NCI-H187 (cell line): ENCODE measurements around the gene TEDC1.

ENCODE experiments used
- DNase-seq, 2 experiments: peaks; one replicate each; lab custom pipeline; 2025; lab: John Stamatoyannopoulos, UW

The TEDC1 gene

DNA sequence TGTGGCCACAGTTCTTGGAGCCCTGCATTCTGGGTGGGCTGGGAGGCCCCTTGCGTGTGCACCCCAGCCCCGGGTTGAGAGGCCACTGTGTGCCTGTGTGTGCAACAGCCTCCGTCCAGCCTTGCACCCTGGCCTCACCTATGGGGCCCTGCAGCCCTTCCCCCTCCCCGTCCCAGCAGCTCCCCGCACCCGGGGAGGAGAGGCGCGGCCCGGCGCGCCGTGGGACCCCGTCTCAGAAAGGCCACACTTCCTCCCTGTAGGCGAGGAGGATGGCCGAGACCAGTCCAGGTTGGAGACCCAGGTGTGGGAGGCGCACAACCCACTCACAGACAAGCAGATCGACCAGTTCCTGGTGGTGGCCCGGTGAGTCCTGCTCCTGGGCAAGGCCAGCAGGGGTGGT lies 33.0 kb upstream of the TEDC1 start:
- no peak for DNase-seq

DNA sequence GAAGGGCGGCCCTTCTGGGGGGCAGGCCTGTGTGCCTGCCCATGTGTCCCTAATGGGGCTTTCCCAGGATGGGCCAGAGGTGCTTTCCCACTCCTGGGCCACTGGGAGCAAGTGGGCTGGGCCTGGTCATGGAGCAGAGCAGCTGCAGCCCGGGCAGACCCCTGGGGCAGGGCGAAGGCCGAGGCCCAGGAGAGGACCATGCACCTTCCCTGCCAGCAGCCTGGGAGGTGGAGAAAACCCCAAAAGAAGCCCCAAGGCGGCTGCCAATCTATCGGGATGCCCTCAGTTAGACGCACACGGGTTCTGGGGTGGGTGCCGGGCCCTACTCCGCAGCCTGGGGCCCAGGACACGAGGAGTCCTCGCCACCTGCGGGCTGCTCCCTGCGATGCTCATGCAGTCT lies 32.5 kb upstream of the TEDC1 start:
- no peak for DNase-seq

DNA sequence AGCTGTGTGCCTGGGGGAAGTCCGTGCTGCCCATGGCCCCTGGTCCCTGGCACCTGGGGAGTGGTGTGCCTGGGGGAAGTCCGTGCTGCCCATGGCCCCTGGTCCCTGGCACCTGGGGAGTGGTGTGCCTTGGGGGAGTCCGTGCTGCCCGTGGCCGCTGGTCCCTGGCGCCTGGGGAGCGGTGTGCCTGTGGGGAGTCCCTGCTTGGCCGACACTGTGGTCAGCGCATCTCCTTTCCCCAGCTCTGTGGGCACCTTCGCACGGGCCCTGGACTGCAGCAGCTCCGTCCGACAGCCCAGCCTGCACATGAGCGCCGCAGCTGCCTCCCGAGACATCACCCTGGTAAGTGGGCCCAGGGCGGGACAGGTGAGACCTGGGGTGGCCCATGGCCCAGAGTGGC lies 30.9 kb upstream of the TEDC1 start:
- DNase-seq = no peak

DNA sequence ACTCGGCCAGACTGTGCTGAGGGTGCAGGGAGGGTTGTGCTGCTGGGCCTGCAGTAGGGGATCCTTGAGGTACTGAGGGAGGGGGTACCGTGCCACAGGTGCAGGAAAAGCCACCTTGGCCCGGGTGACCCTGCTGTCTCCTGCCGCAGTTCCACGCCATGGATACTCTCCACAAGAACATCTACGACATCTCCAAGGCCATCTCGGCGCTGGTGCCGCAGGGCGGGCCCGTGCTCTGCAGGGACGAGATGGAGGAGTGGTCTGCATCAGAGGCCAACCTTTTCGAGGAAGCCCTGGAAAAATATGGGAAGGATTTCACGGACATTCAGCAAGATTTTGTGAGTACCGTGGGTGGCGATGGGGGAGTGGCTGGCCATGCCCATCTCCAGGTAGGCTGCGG lies 30.4 kb upstream of the TEDC1 start:
- DNase-seq = no peak

DNA sequence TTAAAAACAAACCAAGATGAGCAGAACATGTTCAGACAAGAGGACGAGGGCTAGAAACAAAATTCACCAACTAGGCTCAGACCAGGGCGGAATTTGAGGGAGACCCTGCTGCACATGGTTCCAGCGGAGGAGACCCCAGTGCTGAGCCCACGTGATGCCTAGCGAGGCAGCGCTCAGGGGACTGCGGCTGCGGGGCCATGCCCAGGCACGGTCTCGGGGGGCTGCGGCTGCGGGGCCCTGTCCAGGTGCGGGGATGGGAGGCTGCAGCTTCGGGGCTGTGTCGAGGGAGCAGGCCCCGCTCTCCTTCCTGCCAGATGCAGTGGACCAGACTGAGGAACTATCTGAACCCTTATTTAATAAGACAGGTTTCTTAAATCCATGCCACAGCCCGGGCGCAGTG lies 29.1 kb upstream of the TEDC1 start:
- DNase-seq = no peak

DNA sequence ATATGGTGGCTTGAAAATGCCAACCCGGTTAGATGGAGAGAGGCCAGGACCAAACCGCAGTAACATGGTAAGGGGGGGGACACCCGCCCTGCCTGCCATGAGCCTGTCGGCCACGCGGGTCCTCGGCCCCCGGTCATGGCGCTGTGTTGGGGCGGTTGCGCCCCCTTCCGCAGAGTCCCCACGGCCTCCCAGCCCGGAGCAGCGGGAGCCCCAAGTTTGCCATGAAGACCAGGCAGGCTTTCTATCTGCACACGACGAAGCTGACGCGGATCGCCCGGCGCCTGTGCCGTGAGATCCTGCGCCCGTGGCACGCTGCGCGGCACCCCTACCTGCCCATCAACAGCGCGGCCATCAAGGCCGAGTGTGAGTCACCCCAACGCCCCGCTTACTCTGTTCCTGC lies 26.5 kb upstream of the TEDC1 start:
- no peak for DNase-seq

DNA sequence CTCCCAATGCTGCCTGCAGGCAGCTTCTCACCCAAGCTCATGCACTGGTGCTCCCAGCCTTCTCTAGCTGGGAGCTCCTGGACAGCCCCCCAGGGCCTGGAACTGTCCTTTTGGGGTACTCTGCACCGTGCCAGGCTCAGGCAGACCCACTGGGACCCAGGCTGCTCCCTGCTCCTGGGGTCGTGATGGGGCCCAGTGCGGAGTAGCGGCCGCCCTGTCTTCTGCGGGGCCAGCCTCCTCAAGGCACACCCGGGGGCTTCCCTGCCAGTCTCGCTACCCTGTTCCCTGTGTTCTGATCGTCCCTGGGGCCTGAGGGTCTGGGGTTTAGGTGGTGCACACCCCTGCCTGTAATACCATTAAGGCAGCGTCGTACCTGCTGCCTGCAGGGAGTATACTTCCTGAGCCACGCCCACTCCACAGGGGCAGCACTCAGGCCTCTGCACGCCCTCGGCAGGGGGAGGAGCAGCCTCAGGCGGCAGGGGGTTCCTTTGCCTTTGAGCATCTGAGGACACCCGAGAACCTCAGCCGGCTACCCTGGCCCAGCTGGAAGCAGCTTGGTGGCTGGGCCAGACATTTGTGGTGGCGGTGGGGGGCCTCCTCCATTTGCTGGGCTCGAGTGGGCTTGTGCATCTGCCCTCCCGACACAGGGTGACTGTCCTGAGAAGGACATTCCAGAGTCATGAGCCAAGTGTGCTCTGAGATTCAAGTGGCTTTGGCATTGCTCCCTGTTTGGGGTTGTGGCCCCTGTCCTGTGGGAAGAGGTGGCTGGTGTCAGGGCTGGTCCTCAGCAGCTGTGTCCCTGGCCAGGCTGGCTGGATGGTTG lies 25.6 kb upstream of the TEDC1 start:
- no peak for DNase-seq

DNA sequence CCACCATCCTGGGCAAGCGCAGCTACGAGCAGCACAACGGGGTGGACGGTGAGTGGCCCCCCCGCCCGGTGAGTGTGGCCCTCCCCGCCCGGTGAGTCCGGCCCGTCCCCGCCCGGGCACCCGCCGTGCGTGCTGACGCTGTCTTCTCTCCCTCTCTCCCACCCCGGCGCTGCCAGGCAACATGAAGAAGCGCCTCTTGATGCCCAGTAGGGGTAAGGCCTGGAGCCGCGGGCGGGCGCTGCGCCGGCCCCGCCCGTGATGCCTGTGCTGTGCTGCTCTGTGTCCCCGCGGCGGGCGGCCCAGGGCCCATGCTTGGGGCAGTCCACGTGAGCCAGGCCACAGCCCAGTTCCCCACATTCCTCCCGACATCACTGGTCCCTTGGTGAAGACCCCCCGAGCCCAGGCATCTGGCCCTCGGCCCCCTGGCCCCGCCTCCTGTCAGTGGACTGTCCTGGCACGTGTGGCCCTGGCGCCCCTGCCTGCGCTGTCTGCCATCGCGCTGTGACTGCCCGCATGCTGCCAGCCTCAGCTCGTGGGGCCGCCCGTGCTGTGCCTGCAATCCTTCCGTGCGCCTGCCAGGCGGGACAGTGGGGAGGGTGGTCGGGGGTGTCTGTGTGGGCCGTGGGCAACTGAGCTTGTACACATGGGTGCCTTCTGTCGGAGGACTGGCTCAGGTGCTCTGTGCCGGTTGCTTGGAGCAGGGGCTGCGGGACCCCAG lies 24.4 kb upstream of the TEDC1 start:
- DNase-seq = no peak

DNA sequence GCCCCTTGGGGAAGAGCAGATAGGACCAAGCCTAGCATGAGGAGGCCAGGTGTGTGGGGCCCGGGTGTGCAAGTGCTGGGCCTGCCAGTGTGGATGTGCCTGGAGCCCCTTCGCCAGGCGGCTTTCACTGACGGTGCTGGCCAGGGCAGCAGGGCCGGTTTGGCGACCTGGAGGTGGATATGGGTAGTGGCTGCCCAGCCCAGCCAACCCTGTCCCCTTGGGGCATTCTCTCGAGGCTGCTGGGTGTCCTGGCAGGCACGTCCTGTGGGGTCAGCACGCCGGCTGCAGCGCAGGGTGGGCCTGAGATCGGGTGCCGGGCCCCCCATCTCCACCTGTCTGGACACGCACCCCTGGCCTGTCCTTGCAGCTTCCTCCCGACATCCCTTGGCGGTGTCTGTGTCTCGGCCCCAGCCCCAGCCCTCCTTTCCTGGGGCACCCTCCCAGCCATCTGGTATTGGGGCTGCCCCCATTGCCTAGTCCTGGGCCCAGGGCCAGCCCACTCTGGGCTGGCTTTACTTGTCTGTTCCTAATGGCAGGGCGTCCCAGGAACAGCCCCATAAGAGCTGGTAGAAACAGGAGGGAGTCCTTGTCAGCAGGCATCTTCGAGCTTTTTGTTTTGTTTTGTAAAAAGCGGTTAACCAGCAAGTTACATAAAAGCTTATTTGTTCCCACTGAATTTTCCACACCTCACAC lies 23.7 kb upstream of the TEDC1 start:
- no peak for DNase-seq

DNA sequence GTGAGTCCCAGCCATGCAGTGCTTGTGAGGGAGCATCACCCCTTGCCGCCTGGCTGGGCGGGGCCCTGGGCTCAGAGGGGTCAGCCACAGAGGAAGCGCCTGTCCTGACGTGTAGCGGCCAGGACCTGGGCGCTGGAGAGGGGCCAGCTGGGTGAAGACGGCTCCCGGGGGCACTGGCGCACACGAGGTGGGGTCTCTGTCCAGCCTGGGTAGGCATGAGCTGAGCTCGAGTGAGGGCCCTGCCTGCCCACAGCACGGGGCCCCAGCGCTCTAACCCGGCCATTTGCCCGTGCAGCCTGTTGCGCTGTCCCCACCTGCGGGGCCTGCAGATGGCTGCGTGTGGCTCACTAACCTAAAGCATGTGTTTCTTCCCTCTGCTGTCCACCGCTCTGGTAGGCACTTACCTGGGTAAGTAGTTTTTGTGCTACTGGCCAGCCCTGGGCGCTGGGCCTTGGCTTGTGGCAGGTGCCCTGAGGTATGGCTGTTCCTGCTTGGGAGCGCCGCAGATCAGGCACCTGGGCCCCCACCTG lies 23.0 kb upstream of the TEDC1 start:
- no peak for DNase-seq

DNA sequence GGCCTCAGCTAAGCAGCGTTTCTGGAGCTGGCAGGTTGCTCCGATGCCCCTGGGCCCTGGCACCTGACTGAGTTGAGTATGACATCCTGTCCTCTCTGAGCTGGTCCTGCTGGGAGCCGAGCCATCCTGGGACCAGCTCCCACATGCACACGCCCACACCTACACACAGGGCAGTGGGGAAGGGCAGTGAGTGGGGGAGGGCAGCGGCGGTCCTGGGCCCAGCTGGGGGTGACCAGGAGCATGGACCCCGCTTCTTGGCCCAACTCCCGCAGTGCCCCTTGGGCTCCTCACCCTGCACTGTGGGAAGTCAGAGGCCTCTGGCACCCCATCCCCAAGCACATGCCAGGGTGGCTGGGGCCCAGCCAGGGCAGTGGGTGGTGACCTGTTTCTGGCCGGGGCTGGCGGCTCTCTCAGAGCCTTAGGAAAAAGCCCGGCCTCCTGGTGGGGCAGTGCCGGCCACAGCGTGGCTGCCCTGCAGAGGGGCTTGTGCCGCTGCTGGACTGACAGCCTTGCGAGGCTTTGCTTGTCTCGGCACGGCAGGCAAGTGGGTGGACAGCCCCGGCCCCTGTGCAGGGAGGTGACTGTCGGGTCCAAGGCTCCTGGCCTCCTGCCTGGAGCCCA lies 22.3 kb upstream of the TEDC1 start:
- no peak for DNase-seq

DNA sequence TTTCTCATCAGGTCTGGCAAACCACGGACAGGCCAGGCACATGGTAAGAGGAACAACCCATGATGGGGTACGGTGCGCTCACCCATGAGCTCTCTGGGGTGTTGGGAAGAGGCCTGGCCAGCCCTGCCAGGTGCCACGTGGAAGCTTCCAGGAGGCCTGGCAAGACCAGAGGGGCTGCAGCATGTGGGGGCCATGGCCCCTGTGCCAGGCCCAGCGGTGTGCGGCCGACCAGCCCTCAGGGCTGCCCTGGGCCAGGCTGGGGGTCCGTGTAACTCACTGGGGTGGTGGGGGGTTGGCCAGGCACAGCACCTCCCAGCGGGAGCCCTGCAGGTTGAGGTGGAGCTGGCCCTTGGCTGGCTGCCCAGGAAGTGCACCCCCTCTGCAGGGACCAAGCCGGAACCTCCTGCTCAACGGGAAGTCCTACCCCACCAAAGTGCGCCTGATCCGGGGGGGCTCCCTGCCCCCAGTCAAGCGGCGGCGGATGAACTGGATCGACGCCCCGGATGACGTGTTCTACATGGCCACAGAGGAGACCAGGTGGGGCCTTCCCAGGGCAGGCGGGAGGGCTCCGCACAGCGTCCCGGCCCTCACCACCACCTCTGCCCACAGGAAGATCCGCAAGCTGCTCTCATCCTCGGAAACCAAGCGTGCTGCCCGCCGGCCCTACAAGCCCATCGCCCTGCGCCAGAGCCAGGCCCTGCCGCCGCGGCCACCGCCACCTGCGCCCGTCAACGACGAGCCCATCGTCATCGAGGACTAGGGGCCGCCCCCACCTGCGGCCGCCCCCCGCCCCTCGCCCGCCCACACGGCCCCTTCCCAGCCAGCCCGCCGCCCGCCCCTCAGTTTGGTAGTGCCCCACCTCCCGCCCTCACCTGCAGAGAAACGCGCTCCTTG lies 21.3 kb upstream of the TEDC1 start:
- no peak for DNase-seq

DNA sequence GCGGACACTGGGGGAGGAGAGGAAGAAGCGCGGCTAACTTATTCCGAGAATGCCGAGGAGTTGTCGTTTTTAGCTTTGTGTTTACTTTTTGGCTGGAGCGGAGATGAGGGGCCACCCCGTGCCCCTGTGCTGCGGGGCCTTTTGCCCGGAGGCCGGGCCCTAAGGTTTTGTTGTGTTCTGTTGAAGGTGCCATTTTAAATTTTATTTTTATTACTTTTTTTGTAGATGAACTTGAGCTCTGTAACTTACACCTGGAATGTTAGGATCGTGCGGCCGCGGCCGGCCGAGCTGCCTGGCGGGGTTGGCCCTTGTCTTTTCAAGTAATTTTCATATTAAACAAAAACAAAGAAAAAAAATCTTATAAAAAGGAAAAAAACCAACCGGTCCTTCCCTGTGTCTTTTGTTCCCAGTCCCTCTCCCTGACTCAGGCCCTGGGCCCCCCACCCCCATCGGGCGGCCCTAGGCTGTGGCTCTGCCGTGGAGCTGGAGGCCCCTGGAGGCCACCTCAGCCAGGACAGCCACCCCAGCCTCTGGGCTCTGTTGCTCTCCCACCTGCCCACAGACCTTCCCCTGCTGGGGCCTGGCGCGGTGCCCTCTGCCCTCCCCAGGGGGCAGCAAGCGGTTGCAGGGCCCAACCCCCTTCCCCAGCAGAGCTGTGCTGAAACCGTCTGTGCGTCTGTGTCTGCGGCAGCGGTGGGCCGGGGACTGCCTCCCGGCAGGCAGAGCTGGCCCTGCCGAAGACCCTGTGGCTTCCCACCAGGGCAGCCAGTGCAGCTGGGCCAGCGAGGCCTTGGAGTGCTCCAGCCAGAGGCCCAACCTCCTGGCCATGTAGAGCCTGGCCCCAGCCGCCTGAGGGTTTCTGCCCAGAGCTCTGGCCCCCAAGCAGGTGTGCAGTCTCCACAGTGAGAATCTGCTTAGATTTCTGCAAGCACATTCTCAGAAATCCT lies 20.4 kb upstream of the TEDC1 start:
- no peak for DNase-seq

DNA sequence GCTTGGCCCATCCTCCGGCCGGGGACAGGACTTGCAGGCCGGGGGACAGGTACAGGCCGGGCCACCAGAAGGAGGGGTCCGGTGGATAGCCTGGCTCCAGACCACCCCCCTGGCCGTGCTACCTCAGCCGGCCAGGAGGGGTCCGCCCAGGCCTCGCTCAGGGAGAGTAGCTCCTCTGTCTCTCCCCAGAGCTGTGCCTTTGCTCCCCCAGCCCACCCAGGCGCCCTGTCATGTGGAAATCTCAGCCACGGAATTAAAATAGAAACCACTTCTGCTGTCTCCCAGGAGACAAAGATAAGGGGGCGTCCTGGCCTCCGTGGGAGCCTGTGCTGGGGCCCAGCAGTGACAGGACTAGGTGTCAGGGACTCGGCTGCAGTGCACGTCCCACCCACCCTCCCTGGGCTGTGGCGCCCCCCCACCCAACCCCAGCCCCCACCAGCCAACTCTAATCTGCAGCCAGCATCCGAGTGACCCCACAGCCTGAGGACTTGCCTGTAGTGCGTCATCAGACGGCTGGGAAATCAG lies 19.7 kb upstream of the TEDC1 start:
- DNase-seq = no peak

DNA sequence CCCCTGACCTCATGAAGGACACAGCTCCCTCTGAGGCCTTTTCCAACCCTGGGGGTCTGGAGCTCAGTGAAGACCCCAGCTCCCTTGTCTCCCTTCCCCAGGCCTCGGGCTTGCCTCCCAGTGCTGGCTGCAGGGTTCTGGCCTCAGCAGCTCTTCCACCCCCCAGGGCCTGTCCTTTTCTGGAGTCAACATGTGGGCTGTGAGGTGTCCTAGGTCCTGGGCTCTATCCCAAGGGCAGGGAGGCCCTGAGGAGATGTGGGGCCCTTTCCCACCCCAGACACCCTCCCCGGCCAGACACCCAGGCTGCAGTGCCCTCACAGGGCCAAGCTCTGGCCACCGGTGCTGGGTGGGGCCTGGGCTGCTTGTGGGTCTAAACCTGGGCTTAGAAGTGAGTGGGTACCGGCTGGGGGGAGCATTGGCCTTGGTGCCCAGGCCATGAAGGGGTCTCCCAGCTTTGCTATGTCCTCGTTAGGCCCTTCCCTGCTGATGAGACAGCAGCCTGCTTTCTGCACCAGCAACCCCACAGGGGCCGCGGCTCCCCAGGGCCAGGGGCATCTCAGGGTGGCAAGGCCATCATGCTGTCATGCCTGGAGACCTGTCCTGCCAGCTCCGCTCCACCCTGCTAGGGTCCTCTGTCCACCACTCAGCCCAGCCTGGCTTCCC lies 19.1 kb upstream of the TEDC1 start:
- no peak for DNase-seq

DNA sequence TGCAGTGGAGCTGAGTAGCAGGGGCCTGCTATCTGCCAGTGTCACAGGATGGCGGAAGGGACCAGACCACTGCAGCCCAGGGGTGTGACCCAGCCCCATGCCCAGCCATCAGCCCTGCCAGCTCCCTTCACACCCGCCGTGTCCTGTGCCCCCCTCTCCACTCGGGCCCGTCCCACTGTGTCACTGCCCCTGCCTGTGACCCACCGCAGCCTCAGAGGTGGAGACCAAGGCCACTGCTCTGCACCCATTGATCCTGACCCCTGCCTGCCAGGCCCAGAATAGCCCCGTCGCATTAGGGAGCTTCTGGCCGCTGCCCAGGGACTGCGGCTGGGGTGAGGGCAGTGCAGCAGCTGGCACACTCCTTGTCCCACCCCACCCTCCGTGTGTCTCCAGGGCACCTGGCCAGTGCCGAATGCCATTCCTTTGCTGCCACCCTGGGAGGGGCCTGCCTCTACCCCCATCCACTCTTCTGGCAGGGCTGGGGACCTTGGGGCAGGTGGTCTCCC lies 18.5 kb upstream of the TEDC1 start:
- no peak for DNase-seq

DNA sequence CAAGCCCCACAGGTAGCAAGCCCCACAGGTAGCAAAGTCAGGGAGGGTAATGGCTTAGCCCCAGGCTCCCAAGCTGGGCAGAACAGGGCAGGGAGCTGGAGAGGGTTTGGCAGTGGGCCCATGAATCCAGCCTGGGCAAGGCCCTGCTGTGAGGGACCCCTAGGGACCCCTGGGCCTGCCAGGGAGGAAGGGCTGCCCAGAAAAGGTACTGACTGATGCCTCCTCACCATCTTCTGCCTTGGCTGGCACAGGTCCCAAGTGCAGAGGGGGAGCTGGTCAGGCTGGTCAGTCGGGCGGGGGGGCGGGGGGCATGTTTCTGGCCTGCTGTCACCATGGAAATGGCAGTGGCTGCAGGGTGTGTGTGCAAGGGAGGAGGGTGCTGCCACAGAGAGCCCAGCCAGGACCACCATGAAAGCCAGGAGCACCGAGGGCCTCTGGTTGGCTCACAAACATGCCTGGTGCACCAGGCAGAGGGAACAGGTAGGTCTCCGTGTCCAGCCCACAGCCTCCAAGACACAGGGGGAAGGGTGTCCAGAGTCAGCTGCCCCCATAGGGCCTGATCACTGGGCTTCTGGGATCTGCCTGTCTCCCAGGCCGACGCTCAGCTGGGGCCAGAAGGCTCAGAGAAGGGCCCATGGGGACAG lies 17.9 kb upstream of the TEDC1 start:
- DNase-seq = no peak

DNA sequence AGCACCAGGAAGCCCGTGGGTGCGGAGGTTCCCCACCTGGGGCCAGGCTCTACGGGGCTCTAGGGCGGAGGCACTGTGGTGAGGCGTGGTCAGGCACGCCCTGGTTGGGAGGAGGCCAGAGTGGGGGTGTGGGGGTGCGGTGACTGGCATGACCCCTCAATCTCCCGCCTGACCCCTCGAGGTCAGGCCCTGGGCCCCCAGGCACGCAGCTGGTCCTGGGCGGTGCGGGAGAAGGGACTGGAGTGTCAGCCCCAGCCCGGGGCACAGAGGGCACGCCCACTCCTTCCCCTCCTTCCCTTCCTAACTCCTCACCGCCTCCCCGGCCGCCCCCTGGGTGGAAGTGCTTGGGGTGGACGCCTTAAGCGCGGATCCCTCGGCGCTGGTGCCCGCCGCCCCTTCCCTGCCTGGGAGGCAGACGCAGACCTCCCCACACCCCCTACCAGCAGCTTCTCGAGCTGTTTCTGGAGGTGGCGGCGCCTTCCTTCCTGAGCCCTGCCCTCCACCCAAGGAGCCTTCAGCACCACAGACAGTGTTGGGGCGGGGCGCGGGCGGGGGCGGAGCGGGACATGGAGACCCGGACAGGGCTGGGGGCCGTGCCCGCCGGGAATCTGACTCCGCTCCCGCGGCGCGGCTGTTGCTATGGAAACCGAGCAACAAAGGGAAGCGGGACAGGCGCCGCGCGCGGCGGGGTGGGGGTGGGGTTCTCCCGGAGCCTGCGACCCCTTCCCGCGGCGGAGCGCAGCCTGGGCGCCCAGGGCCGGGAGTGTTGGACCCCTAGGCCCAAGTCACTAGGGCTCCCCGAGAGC lies 17.2 kb upstream of the TEDC1 start:
- DNase-seq = peak; percentile 68 to 82
